GM21619 (cell line): ENCODE data around the gene BEX4.
A peak's percentile ranks its signal among the peaks of the same experiment; 100 is the strongest.
"Not testable (repeated sequence)": the region's sequence is repeated elsewhere in the genome, so short reads cannot be mapped to it uniquely, and the experiment has no call there.

Source experiments
- ATAC-seq: cut with Tn5 transposase; IDR thresholded peaks from one replicate; pipeline ENCODE4 v1.9.1; 2021; ENCODE audit not compliant: unreplicated experiment

BEX4 gene, protein sequence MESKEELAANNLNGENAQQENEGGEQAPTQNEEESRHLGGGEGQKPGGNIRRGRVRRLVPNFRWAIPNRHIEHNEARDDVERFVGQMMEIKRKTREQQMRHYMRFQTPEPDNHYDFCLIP

DNA sequence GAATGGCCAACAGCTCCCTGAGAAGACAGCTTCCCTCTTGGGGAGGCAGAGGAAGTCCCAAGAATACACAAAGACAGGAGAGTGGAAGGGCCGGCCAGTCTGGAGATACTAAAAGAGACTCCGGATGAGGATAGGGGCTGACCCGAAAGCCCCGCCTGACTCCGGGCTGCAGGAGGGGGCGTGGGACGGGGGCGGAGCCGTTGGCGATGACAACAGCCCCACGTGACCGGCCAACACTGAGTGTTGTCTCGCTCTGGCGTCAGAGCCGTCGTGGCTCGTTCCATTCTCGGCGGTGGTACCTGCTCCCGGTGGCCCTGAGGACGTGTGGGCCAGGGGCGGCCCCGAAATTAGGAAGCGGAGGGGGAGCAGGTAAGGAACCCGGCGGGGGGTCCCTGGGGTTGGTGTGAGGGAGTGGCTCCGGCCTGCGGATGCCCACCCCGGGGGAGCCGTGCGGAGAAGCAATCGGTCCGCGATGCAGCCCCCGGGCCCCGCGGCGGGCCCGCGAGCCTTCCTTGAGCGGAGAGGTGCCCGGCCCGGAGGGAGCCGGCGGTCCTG is at the start of gene BEX4:
TSS of gene BEX4 (plus strand) at position 239 of the 555 bp plus-strand sequence. CDS start 1,046 bp downstream, outside the sequence.
- ATAC-seq = peak; percentile 94

DNA sequence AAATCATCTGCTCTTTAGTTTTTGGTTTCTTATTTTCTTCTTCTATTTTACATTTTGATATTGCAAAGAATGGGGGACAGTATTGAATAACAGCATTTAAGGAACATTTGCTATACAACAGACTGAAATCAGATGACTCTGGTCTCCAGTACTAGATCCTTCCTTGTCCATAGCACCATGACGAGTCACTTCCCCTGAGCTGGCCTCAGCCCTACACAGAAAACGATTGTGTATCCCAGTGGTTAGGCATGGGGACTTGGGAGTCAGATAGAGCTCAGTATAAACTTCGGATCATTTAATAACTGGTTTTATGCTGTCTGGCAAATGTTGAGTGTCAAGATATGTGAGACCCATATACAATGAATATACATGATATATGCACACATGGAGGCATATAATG is 44.7 kb upstream of the BEX4 start:
- ATAC-seq = no peak

DNA sequence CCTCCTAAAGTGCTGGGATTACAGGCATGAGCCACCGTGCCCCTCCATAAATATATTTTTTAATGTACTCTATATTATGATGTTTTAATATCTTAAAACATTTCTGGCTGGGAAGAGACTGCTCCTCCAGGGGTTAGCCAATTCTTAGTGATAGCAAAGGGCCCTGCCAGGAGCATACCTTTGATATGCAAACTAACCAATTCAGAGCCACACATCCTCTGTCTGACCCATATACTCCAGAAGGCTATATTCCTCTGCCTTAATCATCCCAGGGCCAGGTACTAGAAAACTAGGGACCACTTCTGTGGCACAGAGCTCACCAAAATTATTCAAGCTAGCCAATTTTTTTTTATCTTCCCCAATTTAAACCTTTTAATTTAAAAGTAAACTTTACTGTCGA is 43.6 kb upstream of the BEX4 start:
- no peak for ATAC-seq

DNA sequence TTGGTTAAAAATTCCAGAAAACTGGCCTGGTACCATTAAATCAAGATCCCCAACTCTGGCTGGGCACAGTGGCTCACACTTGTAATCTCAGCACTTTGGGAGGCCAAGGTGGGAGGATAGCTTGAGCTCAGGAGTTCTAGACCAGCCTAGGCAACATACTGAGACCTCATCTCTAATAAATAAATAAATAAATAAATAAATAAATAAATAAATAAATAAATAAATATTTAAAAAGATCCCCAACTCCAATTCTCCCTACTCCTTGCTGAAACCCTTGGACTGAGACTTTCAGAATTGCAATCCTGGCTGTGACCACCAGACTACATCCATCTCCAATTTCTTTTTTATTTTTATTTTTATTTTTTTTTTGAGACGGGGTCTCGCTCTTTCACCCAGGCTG is 39.7 kb upstream of the BEX4 start:
- not testable (repeated sequence) for ATAC-seq

DNA sequence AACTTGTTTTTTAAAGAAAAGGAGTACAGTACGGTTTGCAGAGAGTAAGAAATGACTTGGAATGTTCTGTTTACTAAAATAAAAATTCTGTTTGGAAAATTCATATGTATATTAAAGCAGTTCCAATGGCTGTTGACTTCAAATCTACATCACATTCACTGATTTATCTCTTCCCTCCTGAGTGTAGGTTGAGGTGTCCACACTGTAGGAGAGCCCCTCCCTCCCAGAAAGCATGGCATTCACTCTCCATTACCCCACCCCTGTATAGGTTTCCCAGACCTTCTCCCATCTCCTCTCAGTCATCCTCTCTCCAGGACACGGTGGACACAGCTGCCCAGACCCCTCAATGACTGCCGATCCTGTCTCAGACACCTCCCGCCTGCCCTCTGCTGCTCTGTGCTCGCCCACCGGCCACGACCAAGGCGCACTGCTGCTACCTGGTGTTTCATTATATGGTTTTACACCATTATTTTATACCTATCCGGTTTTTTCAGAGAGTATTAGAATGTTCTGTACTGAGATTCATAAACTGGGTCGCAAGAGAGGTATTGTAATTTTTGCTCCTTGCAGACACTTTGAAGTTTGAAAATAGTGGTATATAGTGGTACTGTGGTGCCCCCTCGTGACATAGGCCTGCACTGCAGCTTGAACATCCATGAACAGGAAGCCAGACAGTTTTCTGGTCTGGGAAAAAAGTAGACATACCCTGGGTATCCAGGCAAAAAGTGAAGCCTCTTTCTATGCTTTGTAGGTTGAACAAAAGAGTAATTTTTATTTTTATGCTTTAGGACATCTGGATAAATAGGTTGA is 38.8 kb upstream of the BEX4 start:
- ATAC-seq = no peak

DNA sequence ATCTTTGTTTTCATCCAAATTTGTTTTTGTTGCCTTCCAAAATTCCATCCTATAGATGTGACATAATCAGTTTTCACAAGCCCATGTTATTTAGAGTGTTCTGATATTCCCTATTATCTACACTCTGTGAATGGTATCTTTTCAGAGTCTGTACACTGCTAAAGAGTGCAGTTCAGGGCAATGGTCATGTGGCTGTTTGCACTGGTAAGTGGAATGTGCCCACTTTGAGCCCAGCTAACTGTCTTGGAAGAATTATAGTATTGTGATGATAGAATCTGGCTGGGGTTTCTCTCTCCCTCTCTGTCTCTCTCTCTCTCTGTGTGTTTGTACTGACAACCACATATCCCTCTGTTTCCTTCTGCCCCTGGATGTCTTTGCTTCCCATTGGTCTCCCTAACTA is 37.4 kb upstream of the BEX4 start:
- no peak for ATAC-seq

DNA sequence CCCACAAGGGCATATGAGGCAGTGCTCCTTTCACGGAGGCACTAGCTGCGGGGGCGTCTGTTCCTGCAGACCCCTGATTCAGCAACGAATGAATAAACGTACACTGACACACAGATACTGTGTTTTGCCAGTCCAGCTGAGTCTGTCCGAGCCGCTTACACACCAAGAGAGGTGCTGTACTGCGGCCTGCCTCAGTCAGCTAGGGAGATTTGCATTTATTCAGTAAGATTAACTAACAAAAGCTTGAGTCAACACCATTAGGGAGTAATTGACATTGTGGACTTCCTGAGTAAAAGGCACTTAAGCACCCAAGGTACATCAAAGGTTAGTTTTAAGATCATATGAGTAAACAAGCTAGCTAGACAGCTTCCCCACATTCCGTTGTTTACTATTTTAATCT is 31.0 kb upstream of the BEX4 start:
- no peak for ATAC-seq

DNA sequence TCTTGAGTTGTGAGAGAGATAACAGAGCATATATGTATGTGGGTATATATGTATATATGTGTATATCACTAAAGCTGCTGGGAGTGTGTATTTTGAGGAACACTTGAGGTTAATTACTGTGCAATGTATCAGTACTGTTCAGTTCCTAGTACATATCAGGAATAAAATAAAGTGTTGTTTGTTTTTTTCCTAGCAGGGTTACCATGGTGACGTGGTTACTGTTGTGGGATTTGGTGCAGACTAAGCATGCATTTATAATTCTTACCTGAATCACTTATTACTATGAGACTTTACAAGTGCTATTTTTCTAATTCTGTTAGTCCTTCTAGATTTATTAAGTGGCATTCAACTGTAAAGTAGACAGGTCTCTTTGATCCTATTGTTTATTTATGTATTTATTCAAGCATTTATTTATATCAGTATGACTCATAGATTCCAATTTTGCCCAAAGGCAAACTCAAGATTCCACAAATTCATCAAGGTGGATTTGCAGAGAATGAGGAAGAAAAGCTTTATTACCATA is 26.9 kb upstream of the BEX4 start:
- no peak for ATAC-seq

DNA sequence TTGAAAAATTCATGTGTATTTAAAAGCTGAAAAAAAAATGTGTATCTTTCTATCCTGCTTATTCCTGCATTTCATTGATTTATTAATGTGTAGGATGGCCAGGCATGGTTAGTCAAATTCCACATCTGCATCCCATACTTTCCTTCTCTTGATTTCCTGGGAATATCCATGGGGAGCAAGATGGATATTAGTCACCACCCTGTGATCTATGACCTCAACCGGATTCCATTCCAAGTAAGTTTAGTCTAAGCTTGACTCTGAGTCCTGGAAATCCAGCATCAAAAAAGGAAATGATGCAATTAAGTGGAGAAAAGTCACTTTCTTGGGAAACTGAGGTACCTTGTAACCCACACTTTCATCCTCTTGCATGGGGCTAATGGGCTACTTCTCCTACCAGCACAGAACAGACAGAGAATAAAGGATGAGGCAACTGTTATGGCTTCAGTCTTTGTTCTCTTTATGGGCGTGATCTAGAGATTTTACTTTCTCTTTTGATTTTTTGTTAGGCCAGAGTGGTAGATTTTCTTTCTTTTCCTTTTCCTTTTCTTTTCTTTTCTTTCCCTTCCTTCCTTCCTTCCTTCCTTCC is 17.1 kb upstream of the BEX4 start:
- no peak for ATAC-seq

DNA sequence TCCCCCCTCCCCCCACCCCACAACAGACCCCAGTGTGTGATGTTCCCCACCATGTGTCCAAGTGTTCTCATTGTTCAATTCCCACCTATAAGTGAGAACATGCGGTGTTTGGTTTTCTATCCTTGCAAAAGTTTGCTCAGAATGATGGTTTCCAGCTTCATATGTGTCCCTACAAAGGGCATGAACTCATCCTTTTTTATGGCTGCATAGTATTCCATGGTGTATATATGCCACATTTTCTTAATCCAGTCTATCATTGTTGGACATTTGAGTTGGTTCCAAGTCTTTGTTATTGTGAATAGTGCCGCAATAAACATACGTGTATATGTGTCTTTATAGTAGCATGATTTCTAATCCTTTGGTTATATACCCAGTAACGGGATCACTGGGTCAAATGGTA is 16.2 kb upstream of the BEX4 start:
- not testable (repeated sequence) for ATAC-seq

DNA sequence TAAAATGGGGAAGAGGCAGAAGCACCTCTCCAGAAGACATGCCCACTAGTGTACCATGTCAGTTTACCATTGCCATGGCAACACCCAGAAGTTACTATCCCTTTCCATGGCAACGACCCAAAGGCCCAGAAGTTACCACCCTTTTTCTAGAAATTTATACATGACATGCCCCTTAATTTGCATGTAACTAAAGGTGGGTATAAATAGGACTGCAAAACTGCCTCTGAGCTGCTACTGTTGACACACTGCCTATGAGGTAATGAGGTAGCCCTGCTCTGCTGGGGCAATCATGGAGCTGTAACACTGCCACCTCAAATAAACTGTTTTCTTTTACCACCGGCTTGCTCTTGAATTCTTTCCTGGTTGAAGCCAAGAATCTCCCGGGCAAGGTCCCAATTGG is 13.9 kb upstream of the BEX4 start:
- ATAC-seq = no peak

DNA sequence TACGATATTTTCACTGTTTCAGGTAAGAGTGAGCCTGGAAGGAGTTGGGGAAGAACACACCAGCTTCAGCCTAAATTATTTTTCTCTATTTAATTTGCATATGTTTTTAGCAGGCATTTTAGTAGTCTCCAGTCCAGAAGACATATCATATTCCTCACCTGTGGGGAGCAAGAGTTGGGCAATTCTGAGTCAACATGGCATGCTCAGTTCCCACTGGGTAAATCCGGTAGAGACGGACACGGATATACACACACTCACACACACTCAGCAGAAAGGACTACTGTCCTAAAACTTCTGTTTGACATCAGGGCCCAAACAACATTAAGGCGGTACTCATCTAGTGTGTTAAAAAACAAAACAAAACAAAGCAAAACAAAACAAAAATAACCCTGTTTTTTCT is 4.9 kb upstream of the BEX4 start:
- ATAC-seq = no peak

DNA sequence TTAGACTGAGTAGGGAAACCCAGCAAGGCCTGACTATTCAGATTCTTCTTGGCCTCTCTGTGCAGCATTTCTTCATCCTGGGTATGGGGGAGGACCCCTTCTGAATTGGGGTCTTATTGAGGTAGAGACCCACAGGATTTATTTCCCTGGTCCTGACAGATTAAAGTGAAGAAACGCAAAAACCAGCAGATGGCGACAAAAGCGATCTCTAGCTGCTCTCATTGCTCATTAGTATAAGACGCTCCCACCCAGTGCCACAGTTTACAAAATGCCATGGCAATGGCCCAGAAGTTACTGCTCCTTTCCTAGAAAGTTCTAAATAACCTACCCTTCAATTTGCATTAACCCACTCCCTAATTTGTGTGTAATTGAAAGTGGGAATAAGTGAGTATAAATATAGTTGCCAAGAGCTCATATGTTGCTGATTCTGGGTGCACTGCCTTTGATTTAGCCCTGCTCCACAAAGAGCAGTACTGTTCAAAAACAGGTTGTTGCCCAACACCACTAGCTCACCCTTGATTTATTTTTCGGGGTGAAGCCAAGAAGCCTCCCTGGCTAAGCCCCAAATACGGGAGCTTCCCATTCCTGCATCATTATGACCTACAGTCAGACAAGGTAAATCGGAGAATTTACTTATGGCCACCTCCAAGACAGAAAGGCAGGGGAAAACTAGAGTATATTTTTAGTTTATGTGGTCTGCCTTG is 3.7 kb upstream of the BEX4 start:
- no peak for ATAC-seq

DNA sequence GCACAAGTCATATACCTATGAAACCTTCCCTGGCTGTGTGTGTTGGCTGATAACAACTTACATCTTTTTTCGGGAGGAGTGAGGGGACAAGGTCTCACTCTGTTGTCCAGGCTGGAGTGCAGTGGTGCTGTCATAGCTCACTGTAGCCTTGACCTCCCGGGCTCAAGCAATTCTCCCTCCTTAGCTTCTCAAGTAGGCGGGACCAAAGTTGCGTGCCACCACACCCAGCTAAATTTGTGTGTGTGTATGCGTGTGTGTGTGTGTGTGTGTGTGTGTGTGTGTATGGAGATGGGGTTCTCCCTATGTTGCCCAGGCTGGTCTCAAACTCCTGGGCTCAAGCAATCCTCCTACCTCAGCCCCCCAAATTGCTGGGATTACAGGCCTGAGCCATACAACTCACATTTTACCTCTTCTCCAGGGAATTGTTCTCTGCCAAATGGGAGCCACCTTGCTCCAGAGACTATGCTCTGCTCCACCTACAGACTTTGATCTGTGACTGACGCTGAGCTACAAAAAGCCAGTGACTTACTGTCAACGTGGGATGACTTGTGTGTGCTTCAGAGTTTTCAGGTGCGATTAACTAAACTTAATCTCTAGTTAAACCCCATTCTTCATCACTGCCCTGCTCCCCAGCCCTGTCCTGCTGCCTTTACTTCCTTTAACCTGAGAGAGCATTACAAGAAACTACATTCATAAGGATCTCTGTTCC is 2.0 kb upstream of the BEX4 start:
- no peak for ATAC-seq

DNA sequence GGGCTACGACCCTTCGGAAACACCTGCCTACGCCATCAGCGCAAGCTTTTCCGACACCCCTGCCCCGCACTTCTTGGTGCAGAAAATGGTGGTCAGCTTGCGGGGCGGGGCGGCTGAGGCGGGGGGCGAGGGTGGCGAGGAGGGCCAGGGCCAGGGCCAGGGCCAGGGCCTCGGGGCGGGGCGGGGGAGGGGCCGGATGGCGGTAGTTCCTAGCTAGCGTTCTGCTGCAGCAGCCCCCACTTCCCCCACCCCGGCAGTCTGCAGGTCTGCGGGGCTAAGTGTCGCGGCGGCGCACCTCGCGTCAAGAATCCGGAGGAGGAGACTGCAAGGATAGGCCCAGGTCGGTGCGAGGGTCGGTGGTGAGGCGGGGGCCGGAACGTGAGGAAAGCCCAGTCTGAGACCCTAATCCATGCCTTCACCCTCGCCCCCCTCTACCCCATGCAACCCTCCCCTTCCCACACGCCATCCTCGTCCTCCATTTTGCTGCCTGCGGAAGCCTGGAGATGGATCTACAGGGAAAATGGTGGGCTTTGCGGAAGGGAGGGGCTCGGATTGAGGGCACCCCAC is 600 bp downstream of the BEX4 start:
- peak; percentile 25 for ATAC-seq

DNA sequence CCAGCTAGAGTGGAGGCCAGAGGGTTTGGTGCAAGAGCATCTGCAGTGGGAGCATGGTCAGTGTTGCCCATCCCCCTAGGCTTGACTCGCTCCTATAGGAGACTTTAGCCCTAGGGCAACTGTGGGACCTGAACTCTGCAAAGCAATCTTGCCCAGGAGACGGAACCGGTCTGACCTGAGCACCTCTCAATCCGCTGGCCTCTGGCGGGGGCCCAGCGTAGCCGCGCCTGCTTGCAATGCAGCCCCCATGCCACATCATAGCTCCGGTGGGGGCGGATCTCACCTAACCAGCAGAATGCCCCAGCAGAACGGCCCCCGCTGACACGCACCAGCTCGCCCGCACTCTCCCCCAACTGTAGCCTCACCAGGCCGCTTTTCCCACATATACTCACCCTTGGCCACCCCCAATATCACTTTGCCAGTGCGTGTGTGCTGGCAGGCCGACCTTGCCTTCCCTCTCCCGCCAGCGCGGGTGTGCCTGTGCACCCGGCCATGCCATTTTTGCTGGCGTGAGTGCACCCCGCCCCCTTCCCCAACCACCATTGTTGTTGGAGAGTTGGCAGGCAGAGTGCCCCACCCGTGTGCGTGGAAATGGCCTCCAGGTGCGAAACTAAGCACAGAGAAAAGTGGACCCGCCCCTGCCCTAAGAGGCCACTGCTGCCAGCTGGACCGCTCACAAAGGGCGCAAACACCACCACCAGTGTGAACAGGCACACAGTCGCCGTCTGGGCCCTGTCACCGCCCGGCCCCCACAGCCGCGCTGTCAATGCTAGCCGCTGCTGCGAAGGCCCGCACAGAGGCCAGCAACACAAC is 5.8 kb downstream of the BEX4 start:
- ATAC-seq = no peak

DNA sequence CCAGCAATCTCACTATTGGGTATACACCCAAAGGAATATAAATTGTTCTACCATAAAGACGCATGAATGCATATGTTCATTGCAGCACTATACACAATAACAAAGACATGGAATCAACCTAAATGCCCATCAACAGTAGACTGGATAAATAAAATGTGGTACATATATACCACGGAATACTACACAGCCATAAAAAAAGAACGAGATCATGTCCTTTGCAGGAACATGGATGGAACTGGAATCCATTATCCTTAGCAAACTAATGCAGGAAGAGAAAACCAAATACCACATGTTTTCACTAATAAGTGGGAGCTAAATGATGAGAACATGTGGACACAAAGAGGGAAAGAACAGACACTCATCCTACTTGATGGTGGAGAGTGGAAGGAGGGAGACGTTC is 11.0 kb downstream of the BEX4 start:
- not testable (repeated sequence) for ATAC-seq

DNA sequence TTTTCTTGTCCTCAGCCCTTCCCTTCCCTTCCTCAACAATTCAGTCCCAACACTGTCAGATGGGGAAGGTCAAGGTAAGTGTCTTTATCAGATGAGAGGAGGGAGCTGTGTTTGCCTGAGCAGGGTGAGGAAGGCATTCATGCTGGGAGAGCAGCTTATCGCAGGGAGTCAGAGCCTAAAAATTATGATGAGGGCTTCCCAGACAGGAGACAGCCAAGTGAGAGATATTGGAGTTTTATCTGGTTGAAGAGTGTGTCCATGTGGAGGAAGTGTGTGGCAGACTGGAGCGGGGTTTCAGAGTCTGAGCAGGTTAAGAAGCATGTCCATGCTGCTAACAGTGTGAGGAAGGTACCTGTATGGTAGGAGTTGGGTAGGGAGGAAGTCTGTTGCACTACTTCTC is 18.4 kb downstream of the BEX4 start:
- no peak for ATAC-seq

DNA sequence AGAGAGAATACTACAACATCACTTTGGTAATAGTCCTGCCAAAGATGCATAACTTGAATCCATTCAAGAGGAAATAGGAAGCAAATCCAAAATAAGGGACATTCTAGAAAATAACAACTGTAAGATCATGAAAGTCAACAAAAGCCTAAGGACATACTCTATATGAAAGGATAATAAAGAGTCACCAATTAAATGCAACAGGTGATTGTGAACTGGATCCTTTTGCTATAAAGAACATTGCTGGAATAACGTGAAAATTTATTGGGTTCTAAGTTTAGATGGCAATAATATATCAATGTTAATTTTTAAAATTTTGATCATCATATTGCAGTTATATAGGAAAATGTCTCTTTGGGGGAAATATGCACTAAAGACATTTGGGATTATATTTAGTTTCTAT is 20.0 kb downstream of the BEX4 start:
- ATAC-seq = no peak

DNA sequence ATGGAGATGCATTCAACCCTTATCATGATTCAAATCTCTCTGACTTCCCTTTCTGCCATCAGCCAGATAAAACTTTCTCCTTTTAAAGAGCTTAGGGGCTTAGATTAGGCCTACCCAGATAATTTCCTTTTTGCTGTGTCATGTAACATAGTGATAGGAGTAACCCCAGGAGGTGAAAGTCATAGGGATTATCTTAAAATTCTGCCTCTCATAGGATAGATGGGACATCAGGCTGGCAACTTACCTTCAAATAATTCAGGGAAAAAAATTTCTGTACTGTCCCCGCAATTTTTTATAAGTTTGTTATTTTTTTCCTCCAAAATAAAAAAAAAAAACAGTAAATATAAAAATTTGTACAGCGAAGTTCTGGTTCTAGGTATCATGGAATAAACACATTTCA is 20.7 kb downstream of the BEX4 start:
- not testable (repeated sequence) for ATAC-seq
